ENCODE measurements around the gene STAG3. TPM values are rescaled to one million over a fixed set of nuclear protein-coding genes. Genes with fewer than 3 reads are reported as not detected.

Gene STAG3, protein sequence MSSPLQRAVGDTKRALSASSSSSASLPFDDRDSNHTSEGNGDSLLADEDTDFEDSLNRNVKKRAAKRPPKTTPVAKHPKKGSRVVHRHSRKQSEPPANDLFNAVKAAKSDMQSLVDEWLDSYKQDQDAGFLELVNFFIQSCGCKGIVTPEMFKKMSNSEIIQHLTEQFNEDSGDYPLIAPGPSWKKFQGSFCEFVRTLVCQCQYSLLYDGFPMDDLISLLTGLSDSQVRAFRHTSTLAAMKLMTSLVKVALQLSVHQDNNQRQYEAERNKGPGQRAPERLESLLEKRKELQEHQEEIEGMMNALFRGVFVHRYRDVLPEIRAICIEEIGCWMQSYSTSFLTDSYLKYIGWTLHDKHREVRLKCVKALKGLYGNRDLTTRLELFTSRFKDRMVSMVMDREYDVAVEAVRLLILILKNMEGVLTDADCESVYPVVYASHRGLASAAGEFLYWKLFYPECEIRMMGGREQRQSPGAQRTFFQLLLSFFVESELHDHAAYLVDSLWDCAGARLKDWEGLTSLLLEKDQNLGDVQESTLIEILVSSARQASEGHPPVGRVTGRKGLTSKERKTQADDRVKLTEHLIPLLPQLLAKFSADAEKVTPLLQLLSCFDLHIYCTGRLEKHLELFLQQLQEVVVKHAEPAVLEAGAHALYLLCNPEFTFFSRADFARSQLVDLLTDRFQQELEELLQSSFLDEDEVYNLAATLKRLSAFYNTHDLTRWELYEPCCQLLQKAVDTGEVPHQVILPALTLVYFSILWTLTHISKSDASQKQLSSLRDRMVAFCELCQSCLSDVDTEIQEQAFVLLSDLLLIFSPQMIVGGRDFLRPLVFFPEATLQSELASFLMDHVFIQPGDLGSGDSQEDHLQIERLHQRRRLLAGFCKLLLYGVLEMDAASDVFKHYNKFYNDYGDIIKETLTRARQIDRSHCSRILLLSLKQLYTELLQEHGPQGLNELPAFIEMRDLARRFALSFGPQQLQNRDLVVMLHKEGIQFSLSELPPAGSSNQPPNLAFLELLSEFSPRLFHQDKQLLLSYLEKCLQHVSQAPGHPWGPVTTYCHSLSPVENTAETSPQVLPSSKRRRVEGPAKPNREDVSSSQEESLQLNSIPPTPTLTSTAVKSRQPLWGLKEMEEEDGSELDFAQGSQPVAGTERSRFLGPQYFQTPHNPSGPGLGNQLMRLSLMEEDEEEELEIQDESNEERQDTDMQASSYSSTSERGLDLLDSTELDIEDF
- total RNA-seq (2014; rRNA removed; shearing (Covaris generic)), result 3.4 and 4.6 TPM in 2 replicates
- polyA plus RNA-seq (2016; fragmentation: Nextera tagmentation; extraction: Ambion mirVana), result 4.1 and 4.7 TPM in 2 replicates
- long read RNA-seq, result 0 reads

DNA sequence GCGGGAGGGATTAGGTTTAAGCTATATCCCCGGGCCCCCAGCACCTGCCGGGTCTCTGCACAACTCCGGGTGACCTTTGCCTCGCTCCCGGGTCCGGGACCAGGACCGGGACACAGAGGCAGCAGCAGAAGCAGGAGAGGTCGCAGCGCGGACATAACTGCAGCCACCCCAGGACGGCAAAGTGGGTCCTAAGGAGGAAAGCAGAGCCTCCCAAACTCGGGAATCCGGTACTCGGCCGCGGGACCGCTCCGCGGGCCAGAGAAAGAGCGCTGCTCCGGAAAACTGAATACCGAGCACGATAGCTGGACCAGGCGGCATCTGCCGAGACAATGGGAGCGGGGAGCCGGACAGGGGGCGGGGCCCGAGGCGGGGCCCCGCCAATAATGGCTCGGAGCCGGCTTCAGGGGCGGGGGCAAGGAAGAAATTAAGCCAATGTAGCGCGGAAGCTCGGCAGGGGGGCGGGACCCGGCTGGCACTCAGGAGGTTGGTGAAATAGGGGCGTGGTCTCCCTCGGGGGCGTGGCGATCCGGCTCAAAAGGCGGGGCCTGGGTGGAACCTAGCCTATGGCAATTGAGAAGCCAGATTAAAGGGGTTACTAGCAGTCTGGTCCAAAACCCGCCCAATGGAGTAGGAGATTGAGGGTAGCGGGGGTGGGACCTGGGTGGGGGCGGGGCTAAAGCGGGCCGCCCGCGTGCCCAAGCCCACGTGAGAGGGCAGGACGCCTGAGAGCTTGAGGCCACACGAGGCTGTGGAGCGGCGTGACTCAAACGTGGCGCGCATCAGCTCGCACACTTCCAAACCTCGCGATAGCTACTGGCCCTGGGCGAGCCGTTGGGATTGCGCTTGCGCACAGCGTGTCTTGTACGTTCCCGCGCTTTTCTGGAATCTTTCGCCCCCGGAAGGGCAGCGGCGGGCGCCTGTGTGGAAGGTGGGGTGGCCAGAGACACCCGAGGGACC is at the start of gene STAG3, which contains the start of gene GPC2:
STAG3 (plus strand) TSS at position 874 of the 957 bp plus-strand sequence. CDS start 2,639 bp downstream, outside the sequence.
GPC2 (minus strand) TSS at position 337 of the 957 bp plus-strand sequence; CDS start at position 155, 182 bp downstream.
- Histone ChIP-seq H2AFZ (peak within 1 kb of the TSS; percentile 96; the same call in 1 of the 2 replicates), H3K4me2 (peak within 1 kb of the TSS; percentile 98), H3K4me3 (peak within 1 kb of the TSS; percentile 87), H3K36me3 (ENCODE audit: insufficient read depth) (peaks cover 4% of the 10 kb centered on the region; the same call in 1 of the 2 replicates), H3K27me3 (ENCODE audit: insufficient read depth) (peaks cover 18% of the 10 kb centered on the region), H3K79me2 (replicated peaks; ENCODE audit: insufficient read depth) (peaks cover 12% of the 10 kb centered on the region), H3K9me2 (ENCODE audit: insufficient read depth) (no peaks in the 10 kb centered on the region; the same call in 1 of the 2 replicates), H4K20me1 (replicated peaks; ENCODE audit: insufficient read depth) (peaks cover 7% of the 10 kb centered on the region; the same call in 1 of the 2 replicates), H3K4me1 (ENCODE audit: insufficient read depth) (peaks cover 16% of the 10 kb centered on the region), H3F3A (replicated peaks; ENCODE audit: low read depth) (no peaks in the 10 kb centered on the region; the same call in 1 of the 2 replicates), H3K27ac (ENCODE audit: low read depth) (peak within 1 kb of the TSS; percentile 75; the same call in 1 of the 2 replicates)
- peak within 1 kb of the TSS; percentile 89; the same call in 1 of the 2 replicates for H3K27ac Mint-ChIP-seq
- TF ChIP-seq, protein P1, sequence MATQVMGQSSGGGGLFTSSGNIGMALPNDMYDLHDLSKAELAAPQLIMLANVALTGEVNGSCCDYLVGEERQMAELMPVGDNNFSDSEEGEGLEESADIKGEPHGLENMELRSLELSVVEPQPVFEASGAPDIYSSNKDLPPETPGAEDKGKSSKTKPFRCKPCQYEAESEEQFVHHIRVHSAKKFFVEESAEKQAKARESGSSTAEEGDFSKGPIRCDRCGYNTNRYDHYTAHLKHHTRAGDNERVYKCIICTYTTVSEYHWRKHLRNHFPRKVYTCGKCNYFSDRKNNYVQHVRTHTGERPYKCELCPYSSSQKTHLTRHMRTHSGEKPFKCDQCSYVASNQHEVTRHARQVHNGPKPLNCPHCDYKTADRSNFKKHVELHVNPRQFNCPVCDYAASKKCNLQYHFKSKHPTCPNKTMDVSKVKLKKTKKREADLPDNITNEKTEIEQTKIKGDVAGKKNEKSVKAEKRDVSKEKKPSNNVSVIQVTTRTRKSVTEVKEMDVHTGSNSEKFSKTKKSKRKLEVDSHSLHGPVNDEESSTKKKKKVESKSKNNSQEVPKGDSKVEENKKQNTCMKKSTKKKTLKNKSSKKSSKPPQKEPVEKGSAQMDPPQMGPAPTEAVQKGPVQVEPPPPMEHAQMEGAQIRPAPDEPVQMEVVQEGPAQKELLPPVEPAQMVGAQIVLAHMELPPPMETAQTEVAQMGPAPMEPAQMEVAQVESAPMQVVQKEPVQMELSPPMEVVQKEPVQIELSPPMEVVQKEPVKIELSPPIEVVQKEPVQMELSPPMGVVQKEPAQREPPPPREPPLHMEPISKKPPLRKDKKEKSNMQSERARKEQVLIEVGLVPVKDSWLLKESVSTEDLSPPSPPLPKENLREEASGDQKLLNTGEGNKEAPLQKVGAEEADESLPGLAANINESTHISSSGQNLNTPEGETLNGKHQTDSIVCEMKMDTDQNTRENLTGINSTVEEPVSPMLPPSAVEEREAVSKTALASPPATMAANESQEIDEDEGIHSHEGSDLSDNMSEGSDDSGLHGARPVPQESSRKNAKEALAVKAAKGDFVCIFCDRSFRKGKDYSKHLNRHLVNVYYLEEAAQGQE (IDR thresholded peaks at IDR 0.05; ENCODE audit: unreplicated experiment), result no peak
- TF ChIP-seq POLR2AphosphoS5 (IDR thresholded peaks at IDR 0.05; ENCODE audit: low read depth), result peak; percentile 76
- H3K4me1 Mint-ChIP-seq, result peaks cover 31% of the 10 kb centered on the region
- H3K27me3 Mint-ChIP-seq (ENCODE audit: insufficient read depth, low read depth, poor library complexity), result peaks cover 33% of the 10 kb centered on the region
- ATAC-seq (peak; percentile 88), DNase-seq (ENCODE audit: low spot score) (peak; percentile 99)
- H3K36me3 Mint-ChIP-seq (ENCODE audit: low read depth), result peaks cover 24% of the 10 kb centered on the region
- peak within 1 kb of the TSS; percentile 92 for H3K4me3 Mint-ChIP-seq
- H3K9me3 Mint-ChIP-seq, result no peaks in the 10 kb centered on the region; the same call in 2 of the 3 replicates

DNA sequence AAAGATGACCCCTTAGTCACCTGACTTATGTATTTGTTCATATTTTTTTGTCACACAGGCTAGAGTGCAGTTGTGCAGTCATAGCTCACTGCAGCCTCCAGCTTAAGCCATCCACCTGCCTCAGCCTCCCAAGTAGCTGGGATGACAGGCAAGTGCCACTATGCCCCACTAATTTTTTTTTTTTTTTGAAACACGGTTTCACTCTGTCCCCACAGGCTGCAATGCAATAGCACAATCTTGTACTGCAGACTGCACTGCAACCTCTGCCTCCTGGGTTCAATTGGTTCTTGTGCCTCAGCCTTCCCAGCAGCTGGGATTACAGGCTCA is 49.1 kb upstream of the STAG3 start:
- DNase-seq (ENCODE audit: low spot score), result no peak
- Mint-ChIP-seq H3K27ac (no peak overlapping the region), H3K4me1 (peaks cover 11% of the 10 kb centered on the region), H3K36me3 (ENCODE audit: low read depth) (peaks cover 6% of the 10 kb centered on the region; the same call in 1 of the 3 replicates), H3K4me3 (peak overlapping the region; percentile 77; the same call in 2 of the 3 replicates), H3K9me3 (no peaks in the 10 kb centered on the region), H3K27me3 (ENCODE audit: insufficient read depth, low read depth, poor library complexity) (peaks cover 21% of the 10 kb centered on the region)
- TF ChIP-seq ZNF331 (CRISPR knock-in tag; IDR thresholded peaks at IDR 0.05; ENCODE audit: low read depth) (no peak), ZNF114 (CRISPR knock-in tag; IDR thresholded peaks at IDR 0.05) (no peak), EZH2phosphoT487 (IDR thresholded peaks at IDR 0.05; ENCODE audit: unreplicated experiment) (no peak), NANOG (IDR thresholded peaks at IDR 0.05; ENCODE audit: borderline replicate concordance) (no peak), POLR2AphosphoS5 (IDR thresholded peaks at IDR 0.05; ENCODE audit: low read depth) (no peak), JUNB (IDR thresholded peaks at IDR 0.05; ENCODE audit: unreplicated experiment) (no peak), EZH2 (IDR thresholded peaks at IDR 0.05; ENCODE audit: low read depth, unreplicated experiment) (no peak)
- TF ChIP-seq, protein P2, sequence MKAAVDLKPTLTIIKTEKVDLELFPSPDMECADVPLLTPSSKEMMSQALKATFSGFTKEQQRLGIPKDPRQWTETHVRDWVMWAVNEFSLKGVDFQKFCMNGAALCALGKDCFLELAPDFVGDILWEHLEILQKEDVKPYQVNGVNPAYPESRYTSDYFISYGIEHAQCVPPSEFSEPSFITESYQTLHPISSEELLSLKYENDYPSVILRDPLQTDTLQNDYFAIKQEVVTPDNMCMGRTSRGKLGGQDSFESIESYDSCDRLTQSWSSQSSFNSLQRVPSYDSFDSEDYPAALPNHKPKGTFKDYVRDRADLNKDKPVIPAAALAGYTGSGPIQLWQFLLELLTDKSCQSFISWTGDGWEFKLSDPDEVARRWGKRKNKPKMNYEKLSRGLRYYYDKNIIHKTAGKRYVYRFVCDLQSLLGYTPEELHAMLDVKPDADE (IDR thresholded peaks at IDR 0.05), result no peak
- TF ChIP-seq, protein P3, sequence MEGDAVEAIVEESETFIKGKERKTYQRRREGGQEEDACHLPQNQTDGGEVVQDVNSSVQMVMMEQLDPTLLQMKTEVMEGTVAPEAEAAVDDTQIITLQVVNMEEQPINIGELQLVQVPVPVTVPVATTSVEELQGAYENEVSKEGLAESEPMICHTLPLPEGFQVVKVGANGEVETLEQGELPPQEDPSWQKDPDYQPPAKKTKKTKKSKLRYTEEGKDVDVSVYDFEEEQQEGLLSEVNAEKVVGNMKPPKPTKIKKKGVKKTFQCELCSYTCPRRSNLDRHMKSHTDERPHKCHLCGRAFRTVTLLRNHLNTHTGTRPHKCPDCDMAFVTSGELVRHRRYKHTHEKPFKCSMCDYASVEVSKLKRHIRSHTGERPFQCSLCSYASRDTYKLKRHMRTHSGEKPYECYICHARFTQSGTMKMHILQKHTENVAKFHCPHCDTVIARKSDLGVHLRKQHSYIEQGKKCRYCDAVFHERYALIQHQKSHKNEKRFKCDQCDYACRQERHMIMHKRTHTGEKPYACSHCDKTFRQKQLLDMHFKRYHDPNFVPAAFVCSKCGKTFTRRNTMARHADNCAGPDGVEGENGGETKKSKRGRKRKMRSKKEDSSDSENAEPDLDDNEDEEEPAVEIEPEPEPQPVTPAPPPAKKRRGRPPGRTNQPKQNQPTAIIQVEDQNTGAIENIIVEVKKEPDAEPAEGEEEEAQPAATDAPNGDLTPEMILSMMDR (conservative IDR thresholded peaks at IDR 0.05; ENCODE audit: low read depth in 2 of 2), result no peak
- Histone ChIP-seq H3K4me1 (ENCODE audit: insufficient read depth) (peaks cover 4% of the 10 kb centered on the region; the same call in 1 of the 2 replicates), H3K9me2 (ENCODE audit: insufficient read depth) (no peaks in the 10 kb centered on the region), H3K27ac (ENCODE audit: low read depth) (no peak overlapping the region), H3K4me2 (peak overlapping the region; percentile 96; the same call in 1 of the 2 replicates), H3K4me3 (no peak overlapping the region), H2AFZ (no peak overlapping the region), H3F3A (replicated peaks; ENCODE audit: low read depth) (peaks cover 21% of the 10 kb centered on the region), H3K79me2 (replicated peaks; ENCODE audit: insufficient read depth) (peaks cover 5% of the 10 kb centered on the region), H3K27me3 (ENCODE audit: insufficient read depth) (peaks cover 21% of the 10 kb centered on the region), H3K36me3 (ENCODE audit: insufficient read depth) (no peaks in the 10 kb centered on the region), H4K20me1 (replicated peaks; ENCODE audit: insufficient read depth) (no peaks in the 10 kb centered on the region)
- no peak for ATAC-seq

All from GM23338 (cell line).